ENCODE results near the gene SH3TC2.

Gene SH3TC2

DNA sequence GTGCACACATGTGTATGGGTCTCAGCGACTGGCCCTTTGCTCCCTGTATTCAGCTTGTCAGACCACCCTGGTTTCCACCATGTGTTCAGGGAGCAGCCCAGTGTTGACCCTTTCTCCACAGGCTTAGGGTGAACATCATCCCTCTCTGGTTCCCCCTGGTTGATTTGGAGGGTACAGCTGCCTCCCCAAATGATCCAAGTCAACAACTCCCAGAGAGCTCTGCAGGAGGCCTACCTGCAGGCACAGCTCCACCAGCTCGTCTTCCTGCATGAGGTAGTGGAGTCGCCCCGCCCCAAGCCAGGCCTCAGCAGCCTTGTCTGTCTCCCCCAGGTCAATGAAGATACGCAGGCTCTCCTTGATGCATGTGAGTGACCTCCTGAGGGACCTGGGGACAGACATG is 50.5 kb downstream of the SH3TC2 start:
- ChIA-PET CTCF (interaction anchor here (1.3 kb wide), 1 partner anchor 279 kb away, joined by 6 read pairs; no protein-coding TSS in a partner anchor), POLR2A (no interaction called here)
- no peak for DNase-seq (ENCODE audit: extremely low spot score)
- no peak for TF ChIP-seq ARNT (IDR thresholded peaks at IDR 0.05)
- no peak for TF ChIP-seq LEF1 (IDR thresholded peaks at IDR 0.05; ENCODE audit: borderline replicate concordance)
- no peak for TF ChIP-seq HDGF (IDR thresholded peaks at IDR 0.05; ENCODE audit: borderline replicate concordance)
- TF ChIP-seq SP1 (IDR thresholded peaks at IDR 0.05), result no peak
- TF ChIP-seq FOXA1 (IDR thresholded peaks at IDR 0.05), result no peak

DNA sequence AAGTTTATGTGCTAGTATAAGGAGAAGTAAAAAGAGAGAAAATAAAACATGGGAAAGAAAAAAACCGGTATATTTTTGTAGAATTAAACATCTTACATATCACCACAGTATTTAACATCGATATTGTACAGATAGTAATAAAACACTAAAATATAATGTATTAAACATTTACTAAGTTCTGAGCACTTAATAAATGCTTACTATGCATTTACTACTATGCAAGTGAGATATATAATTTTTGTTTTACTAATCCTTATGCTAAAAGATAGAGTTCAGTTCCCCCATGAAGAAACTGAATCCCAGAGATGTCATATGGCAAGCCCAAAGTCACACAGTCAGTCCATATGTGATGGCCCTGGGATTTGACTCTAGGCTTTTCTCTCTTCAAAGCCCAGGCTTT is 51.1 kb downstream of the SH3TC2 start:
- POLR2A ChIA-PET, result no interaction called here
- CTCF ChIA-PET, result interaction anchor here (0.7 to 1.3 kb wide), 3 partner anchors 251 to 278 kb away, joined by 3 to 6 read pairs (median 3); no protein-coding TSS in a partner anchor
- DNase-seq (ENCODE audit: extremely low spot score), result no peak
- TF ChIP-seq, protein P1, sequence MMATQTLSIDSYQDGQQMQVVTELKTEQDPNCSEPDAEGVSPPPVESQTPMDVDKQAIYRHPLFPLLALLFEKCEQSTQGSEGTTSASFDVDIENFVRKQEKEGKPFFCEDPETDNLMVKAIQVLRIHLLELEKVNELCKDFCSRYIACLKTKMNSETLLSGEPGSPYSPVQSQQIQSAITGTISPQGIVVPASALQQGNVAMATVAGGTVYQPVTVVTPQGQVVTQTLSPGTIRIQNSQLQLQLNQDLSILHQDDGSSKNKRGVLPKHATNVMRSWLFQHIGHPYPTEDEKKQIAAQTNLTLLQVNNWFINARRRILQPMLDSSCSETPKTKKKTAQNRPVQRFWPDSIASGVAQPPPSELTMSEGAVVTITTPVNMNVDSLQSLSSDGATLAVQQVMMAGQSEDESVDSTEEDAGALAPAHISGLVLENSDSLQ (IDR thresholded peaks at IDR 0.05), result no peak
- no peak for TF ChIP-seq SP1 (IDR thresholded peaks at IDR 0.05)

DNA sequence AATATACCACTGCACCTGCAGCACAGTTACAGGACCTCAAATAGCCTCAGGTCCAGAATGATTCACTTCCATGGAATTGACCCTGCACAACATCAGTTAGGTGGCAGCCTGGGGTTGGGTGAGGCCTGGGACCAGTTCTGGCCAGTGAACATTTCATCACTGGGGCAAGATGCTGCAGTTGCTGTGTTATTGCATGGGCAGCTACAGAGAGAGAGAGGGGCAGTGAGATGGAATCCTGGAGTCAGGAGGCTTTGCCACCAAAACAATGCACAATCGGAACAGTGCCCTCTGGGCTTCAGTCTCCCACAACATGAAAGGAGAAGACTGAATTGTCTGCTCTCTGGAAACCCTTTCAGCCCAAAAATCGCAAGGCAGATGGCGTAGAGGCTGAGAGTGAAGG is 51.8 kb downstream of the SH3TC2 start:
- ChIA-PET POLR2A (no interaction called here), CTCF (interaction anchor here (0.7 to 1.0 kb wide), 2 partner anchors 250 to 270 kb away, joined by 3 read pairs; no protein-coding TSS in a partner anchor)
- TF ChIP-seq, protein P1 (IDR thresholded peaks at IDR 0.05), result no peak
- no peak for TF ChIP-seq SUZ12 (IDR thresholded peaks at IDR 0.05)
- no peak for TF ChIP-seq L3MBTL2 (conservative IDR thresholded peaks at IDR 0.05)
- no peak for DNase-seq (ENCODE audit: extremely low spot score)

DNA sequence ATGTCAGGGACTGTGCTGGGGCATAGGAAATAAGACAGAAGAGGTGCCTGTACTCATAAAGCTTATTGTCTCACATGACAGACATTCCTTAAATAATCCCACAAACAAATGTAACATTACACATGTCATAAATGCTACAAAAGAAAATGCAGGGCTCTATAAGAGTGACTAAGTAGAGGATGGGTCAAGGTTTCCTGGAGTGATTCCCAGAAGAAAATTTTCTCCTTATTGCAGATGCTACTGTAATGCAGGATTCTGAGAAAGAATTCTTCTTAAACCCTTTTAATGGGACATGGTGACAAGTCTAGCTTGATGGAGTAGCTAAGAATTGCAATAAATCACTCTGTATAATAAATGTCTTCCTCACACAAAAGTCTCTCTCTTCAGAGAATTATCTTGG is 55.7 kb downstream of the SH3TC2 start:
- CTCF ChIA-PET, result interaction anchor here (1.5 kb wide), 1 partner anchor 29 kb away, joined by 7 read pairs; no protein-coding TSS in a partner anchor
- no peak for DNase-seq (ENCODE audit: extremely low spot score)
- TF ChIP-seq BHLHE40 (IDR thresholded peaks at IDR 0.05; ENCODE audit: borderline replicate concordance), result no peak
- no peak for TF ChIP-seq HDGF (IDR thresholded peaks at IDR 0.05; ENCODE audit: borderline replicate concordance)
- POLR2A ChIA-PET, result no interaction called here

DNA sequence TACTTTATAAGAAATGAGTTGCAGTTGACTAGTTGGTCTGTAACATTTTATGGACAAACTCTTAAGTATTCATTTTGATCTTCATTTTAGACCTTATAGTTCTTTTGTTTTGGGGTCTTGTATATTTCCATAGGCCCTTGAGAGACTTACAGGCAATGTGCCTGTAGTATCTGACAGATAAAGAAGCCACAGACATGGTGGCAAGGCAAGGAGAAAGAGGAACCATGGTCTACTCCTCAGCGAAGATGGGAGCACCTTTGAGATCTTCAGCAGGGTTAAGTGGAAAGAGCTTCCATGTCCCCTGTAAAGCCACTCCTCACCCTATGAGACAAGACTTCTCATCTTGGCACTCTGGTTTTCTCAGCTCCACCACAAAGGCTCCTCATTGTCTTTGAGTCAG is 56.4 kb downstream of the SH3TC2 start:
- ChIA-PET POLR2A (no interaction called here), CTCF (no interaction called here)
- no peak for DNase-seq (ENCODE audit: extremely low spot score)
- no peak for TF ChIP-seq FOXA1 (IDR thresholded peaks at IDR 0.05)
- TF ChIP-seq, protein P1 (IDR thresholded peaks at IDR 0.05), result no peak
- TF ChIP-seq NFRKB (IDR thresholded peaks at IDR 0.05), result no peak
- TF ChIP-seq BHLHE40 (IDR thresholded peaks at IDR 0.05; ENCODE audit: borderline replicate concordance), result no peak
- no peak for TF ChIP-seq CTBP1 (IDR thresholded peaks at IDR 0.05; ENCODE audit: borderline replicate concordance)
- no peak for TF ChIP-seq SUZ12 (IDR thresholded peaks at IDR 0.05)
- no peak for TF ChIP-seq SP1 (IDR thresholded peaks at IDR 0.05)
- TF ChIP-seq FOXM1 (IDR thresholded peaks at IDR 0.05; ENCODE audit: borderline replicate concordance), result no peak
- no peak for TF ChIP-seq L3MBTL2 (conservative IDR thresholded peaks at IDR 0.05)
- TF ChIP-seq TARDBP (IDR thresholded peaks at IDR 0.05), result no peak
- no peak for TF ChIP-seq ZNF384 (IDR thresholded peaks at IDR 0.05)
- TF ChIP-seq FOXK2 (IDR thresholded peaks at IDR 0.05), result no peak
- no peak for TF ChIP-seq LEF1 (IDR thresholded peaks at IDR 0.05; ENCODE audit: borderline replicate concordance)
- no peak for TF ChIP-seq HDGF (IDR thresholded peaks at IDR 0.05; ENCODE audit: borderline replicate concordance)
- no peak for TF ChIP-seq ELF4 (IDR thresholded peaks at IDR 0.05)

DNA sequence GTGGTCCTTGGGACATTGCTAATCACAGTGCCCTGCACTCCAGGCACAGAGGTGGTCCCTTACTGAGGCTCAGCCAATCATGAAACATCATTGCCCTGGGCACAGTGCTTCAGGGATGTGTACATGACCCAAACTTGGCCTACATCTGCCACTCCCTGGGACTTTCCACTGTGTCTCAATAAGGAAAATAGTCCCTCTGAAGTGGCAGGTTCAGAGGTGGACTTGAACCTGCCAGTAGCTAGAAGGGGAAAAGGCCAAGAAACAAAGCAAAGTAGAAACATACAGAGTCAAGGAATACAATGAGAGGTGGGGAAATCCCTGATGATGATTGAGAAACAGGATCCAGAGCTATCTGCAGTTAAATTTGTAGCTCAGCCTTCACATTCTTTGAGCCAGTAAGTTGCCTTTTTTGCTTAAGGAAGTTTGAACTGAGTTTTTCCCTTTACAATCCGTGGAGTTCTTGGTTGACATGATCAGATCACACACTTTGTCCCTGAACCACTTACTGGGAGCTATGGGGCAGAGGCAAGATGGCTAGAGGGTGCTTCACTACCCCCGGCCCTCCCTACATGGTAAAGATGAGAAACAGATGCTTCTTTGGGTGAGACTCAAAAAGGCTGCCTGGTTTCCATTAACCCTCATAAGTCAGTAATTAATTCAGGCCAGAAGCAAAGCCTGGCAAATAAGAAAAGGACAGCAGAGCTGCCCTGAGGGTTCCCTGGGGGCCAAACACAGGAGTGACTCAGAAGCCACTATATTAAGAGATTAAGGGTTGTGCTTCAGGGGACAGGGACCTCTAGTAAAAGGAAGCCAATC is 57.6 kb downstream of the SH3TC2 start:
- POLR2A ChIA-PET, result no interaction called here
- CTCF ChIA-PET, result no interaction called here
- DNase-seq (ENCODE audit: extremely low spot score), result no peak
- TF ChIP-seq HDGF (IDR thresholded peaks at IDR 0.05; ENCODE audit: borderline replicate concordance), result no peak
- no peak for TF ChIP-seq LEF1 (IDR thresholded peaks at IDR 0.05; ENCODE audit: borderline replicate concordance)
- TF ChIP-seq ZNF384 (IDR thresholded peaks at IDR 0.05), result no peak
- no peak for TF ChIP-seq NFRKB (IDR thresholded peaks at IDR 0.05)
- TF ChIP-seq SUZ12 (IDR thresholded peaks at IDR 0.05), result no peak
- TF ChIP-seq SP1 (IDR thresholded peaks at IDR 0.05), result no peak
- TF ChIP-seq ELF4 (IDR thresholded peaks at IDR 0.05), result no peak
- TF ChIP-seq, protein P1 (IDR thresholded peaks at IDR 0.05), result no peak
- no peak for TF ChIP-seq CTBP1 (IDR thresholded peaks at IDR 0.05; ENCODE audit: borderline replicate concordance)
- no peak for TF ChIP-seq FOXM1 (IDR thresholded peaks at IDR 0.05; ENCODE audit: borderline replicate concordance)
- no peak for TF ChIP-seq BHLHE40 (IDR thresholded peaks at IDR 0.05; ENCODE audit: borderline replicate concordance)

Data from HEK293T (cell line).